KMS-11 (cell line): ENCODE results near the gene CENPF.

Experiments
- H2AFZ ChIP-seq: fragments of 200-600 bp; sonication (generic); 2 replicates; pipeline ENCODE4 v1.6.1; 2016; ENCODE audit warnings: antibody characterized with exemption, mixed run types, low read depth
- H3K27ac ChIP-seq: fragments of 200-600 bp; sonication (generic); 2 replicates; pipeline ENCODE4 v1.6.1; 2016; ENCODE audit warnings: mild to moderate bottlenecking, mixed run types
- H3K27me3 ChIP-seq: fragments of 200-600 bp; sonication (generic); 2 replicates; pipeline ENCODE4 v1.6.1; 2017; ENCODE audit warnings: mild to moderate bottlenecking, low read depth, mixed run types, moderate library complexity; ENCODE audit not compliant: insufficient read depth
- H3K36me3 ChIP-seq: fragments of 200-600 bp; sonication (generic); 2 replicates; pipeline ENCODE4 v1.6.1; 2017; ENCODE audit warnings: mild to moderate bottlenecking, mixed run types; ENCODE audit not compliant: insufficient read depth
- H3K4me1 ChIP-seq: fragments of 200-600 bp; sonication (generic); 2 replicates; pipeline ENCODE4 v1.6.1; 2016; ENCODE audit warnings: mild to moderate bottlenecking, low read depth, mixed run types; ENCODE audit not compliant: poor library complexity, severe bottlenecking
- H3K4me2 ChIP-seq: fragments of 200-600 bp; sonication (generic); 2 replicates; pipeline ENCODE4 v1.7.0; 2016; ENCODE audit warnings: mild to moderate bottlenecking, mixed run types
- H3K4me3 ChIP-seq: fragments of 200-600 bp; sonication (generic); IDR thresholded peaks from 2 replicates; pipeline ENCODE4 v1.6.1; 2017; ENCODE audit warnings: low read depth, low read length, mixed read lengths; ENCODE audit not compliant: insufficient read depth
- H3K79me2 ChIP-seq: fragments of 200-600 bp; sonication (generic); 2 replicates; pipeline ENCODE4 v1.6.1; 2016; ENCODE audit warnings: low read depth, mixed run types; ENCODE audit not compliant: insufficient read depth
- H3K9ac ChIP-seq: fragments of 200-600 bp; sonication (generic); 2 replicates; pipeline ENCODE4 v1.6.1; 2016; ENCODE audit warnings: mild to moderate bottlenecking, mixed run types
- H4K20me1 ChIP-seq: fragments of 200-600 bp; sonication (generic); 2 replicates; pipeline ENCODE4 v1.6.1; 2016; ENCODE audit warnings: mild to moderate bottlenecking, mixed run types; ENCODE audit not compliant: insufficient read depth
- TF ChIP-seq, protein P1 (sequence below): fragments of 200-600 bp; sonication (generic); conservative IDR thresholded peaks from 2 replicates; pipeline ENCODE4 v1.6.1; 2017; ENCODE audit warnings: low read depth, mild to moderate bottlenecking, antibody characterized with exemption, low read length, moderate library complexity, mixed read lengths

Gene CENPF

DNA sequence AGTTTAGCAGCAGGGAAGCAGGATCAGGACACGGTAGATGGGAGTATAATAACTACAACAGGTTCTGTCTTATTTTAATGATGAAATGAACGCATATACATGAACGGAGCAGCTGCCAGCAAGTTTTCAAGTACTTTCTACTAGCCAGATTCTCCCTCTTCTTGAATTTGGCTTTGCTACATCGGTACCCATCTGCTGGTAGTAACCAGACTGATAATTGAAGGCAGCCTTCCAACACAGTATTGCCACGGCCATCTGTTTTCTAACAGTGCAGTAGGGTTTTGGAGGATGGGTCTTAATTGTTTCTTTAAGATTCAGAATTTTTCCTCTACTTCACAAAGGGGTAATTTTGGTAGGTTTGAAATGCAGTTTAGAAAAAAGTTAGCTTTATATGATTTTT is 33.4 kb downstream of the CENPF start:
- Histone ChIP-seq H3K36me3 (peaks cover 20% of the 10 kb centered on the region; the same call in 1 of the 2 replicates), H3K27ac (no peak overlapping the region)

DNA sequence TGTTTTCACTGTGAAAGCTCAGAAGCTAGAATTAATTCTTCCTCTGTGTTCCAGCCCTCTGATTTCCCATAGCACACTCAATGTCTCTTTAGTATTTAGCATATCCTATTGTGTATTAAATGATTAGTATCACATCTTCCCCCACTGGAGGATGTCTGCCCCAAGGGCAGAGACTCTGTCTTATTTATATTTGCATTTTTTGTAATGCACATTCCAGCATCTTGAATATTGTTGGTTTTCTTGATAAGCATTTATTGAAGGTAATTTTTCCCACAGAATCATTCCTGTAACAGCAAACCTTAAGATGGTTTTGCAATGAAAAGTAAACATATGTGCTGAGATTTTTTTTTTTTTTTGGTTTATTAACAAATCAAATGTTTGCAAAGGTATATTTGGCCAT is 34.1 kb downstream of the CENPF start:
- Histone ChIP-seq H3K27ac (no peak overlapping the region), H2AFZ (no peak overlapping the region), H3K4me3 (no peak overlapping the region), H3K36me3 (peaks cover 13% of the 10 kb centered on the region; the same call in 1 of the 2 replicates), H3K79me2 (no peaks in the 10 kb centered on the region), H4K20me1 (no peaks in the 10 kb centered on the region), H3K4me1 (no peaks in the 10 kb centered on the region), H3K9ac (no peak overlapping the region), H3K4me2 (no peak overlapping the region), H3K27me3 (no peaks in the 10 kb centered on the region)
- TF ChIP-seq, protein P1, sequence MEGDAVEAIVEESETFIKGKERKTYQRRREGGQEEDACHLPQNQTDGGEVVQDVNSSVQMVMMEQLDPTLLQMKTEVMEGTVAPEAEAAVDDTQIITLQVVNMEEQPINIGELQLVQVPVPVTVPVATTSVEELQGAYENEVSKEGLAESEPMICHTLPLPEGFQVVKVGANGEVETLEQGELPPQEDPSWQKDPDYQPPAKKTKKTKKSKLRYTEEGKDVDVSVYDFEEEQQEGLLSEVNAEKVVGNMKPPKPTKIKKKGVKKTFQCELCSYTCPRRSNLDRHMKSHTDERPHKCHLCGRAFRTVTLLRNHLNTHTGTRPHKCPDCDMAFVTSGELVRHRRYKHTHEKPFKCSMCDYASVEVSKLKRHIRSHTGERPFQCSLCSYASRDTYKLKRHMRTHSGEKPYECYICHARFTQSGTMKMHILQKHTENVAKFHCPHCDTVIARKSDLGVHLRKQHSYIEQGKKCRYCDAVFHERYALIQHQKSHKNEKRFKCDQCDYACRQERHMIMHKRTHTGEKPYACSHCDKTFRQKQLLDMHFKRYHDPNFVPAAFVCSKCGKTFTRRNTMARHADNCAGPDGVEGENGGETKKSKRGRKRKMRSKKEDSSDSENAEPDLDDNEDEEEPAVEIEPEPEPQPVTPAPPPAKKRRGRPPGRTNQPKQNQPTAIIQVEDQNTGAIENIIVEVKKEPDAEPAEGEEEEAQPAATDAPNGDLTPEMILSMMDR, result no peak

More for the DNA sequence above, 33.4 kb downstream of the CENPF start:
- TF ChIP-seq, protein P1, result no peak
- H4K20me1 ChIP-seq, result no peaks in the 10 kb centered on the region
- no peak overlapping the region for H2AFZ ChIP-seq
- no peaks in the 10 kb centered on the region for H3K4me1 ChIP-seq
- H3K4me2 ChIP-seq, result no peak overlapping the region
- no peaks in the 10 kb centered on the region for H3K27me3 ChIP-seq
- H3K9ac ChIP-seq, result no peak overlapping the region
- H3K4me3 ChIP-seq, result no peak overlapping the region
- H3K79me2 ChIP-seq, result no peaks in the 10 kb centered on the region

DNA sequence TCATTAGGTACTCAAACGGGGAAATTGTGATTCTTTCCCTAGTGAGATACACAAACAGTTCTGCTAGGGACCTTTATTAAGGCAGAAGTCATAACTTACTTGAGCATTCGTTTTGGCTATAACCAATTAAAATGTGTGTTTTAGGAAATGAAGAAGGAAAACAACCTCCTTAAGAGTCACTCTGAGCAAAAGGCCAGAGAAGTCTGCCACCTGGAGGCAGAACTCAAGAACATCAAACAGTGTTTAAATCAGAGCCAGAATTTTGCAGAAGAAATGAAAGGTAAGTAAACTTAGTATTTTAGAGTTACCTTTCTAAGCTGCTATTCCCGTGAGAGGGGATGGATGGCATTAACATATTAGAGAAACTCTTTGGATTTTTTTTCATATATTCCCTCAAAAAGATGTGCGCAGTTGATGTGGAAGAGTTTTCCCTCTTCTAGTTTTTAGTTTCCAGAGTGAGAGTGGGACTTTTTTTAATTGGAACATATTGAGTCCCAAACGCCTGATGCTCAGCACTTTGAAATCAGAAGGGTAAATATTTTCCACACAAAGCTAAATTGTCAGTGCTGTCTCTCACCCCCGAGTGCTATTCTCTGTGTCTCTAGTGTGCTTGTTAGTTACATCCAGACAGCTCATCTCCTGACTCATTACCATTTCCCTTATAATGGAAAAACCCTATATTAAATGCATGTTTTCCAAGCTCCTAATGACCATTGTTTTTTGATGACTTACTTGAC is 34.9 kb downstream of the CENPF start:
- Histone ChIP-seq H3K4me2 (no peak overlapping the region), H3K36me3 (peaks cover 9% of the 10 kb centered on the region; the same call in 1 of the 2 replicates), H3K27ac (no peak overlapping the region), H3K4me1 (no peaks in the 10 kb centered on the region), H3K79me2 (no peaks in the 10 kb centered on the region), H2AFZ (no peak overlapping the region), H3K4me3 (no peak overlapping the region), H3K27me3 (no peaks in the 10 kb centered on the region), H3K9ac (no peak overlapping the region), H4K20me1 (no peaks in the 10 kb centered on the region)
- TF ChIP-seq, protein P1, result peak; percentile 85

- Histone ChIP-seq H3K36me3 (peaks cover 7% of the 10 kb centered on the region; the same call in 1 of the 2 replicates), H3K4me1 (no peaks in the 10 kb centered on the region), H3K27ac (no peak overlapping the region), H3K4me2 (no peak overlapping the region), H3K27me3 (no peaks in the 10 kb centered on the region), H3K79me2 (no peaks in the 10 kb centered on the region), H3K9ac (no peak overlapping the region), H3K4me3 (no peak overlapping the region), H4K20me1 (no peaks in the 10 kb centered on the region), H2AFZ (no peak overlapping the region)
- TF ChIP-seq, protein P1, result no peak
These were observed 35.4 kb downstream of the CENPF start for GRCh38 chr1:214638459-214638807.
